Spleen (tissue), 7 donors: ENCODE measurements around the gene SIRT2.

Source experiments
- POLR2A ChIP-seq, 3 donors: fragments of 450-650 bp; IDR thresholded peaks; one replicate each; pipeline ENCODE4 v1.5.1; 2017; ENCODE audit warnings: antibody characterized with exemption in 3 of 3, mild to moderate bottlenecking in 1 of 3
- POLR2AphosphoS5 ChIP-seq, 3 donors: sonication (generic); formaldehyde crosslinking; IDR thresholded peaks; one replicate each; pipeline ENCODE4 v1.5.1; 2017; ENCODE audit warnings: antibody characterized with exemption in 3 of 3
- TF ChIP-seq, protein P1 (sequence below), 11 experiments: fragments of 200-600 bp in 7 of 11; fragments of 450-650 bp in 4 of 11; sonication (generic) in 4 of 11; IDR thresholded peaks in 8 of 11; conservative IDR thresholded peaks in 3 of 11; 1 replicate in 7 of 11; 2 replicates in 4 of 11; pipeline versions ENCODE4 v1.4.0 to v1.8.0; 2016 to 2021; ENCODE audit warnings: antibody characterized with exemption in 11 of 11, inconsistent platforms in 4 of 11, mild to moderate bottlenecking in 1 of 11
- donor health status: DM: no; HTN: no; CAD: no; lungs with moderate emphysema.
- donor health status: DM: no; HTN: no; CAD: no.
- donor health status: DM: no; HTN: no; CAD: no.

DNA sequence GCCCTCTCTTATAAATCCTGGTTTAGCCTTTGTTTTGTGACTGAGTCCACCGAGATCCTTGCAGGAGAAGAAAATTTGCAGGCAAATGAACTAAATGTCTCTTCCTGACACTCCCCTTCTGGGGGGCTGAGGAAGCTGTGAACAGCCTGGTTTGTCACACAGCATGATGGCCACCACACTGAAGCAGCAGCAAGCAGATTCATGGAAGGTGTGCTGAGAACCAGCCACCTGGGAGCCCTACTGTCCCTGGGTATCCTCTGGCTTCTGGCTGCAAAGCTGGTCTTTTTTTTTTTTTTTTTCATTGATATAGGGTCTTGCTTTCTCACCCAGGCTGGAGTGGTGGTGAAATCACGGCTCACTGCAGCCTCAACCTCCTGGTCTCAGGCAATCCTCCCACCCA is 42.6 kb upstream of the SIRT2 start:
- TF ChIP-seq, protein P1, sequence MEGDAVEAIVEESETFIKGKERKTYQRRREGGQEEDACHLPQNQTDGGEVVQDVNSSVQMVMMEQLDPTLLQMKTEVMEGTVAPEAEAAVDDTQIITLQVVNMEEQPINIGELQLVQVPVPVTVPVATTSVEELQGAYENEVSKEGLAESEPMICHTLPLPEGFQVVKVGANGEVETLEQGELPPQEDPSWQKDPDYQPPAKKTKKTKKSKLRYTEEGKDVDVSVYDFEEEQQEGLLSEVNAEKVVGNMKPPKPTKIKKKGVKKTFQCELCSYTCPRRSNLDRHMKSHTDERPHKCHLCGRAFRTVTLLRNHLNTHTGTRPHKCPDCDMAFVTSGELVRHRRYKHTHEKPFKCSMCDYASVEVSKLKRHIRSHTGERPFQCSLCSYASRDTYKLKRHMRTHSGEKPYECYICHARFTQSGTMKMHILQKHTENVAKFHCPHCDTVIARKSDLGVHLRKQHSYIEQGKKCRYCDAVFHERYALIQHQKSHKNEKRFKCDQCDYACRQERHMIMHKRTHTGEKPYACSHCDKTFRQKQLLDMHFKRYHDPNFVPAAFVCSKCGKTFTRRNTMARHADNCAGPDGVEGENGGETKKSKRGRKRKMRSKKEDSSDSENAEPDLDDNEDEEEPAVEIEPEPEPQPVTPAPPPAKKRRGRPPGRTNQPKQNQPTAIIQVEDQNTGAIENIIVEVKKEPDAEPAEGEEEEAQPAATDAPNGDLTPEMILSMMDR (IDR thresholded peaks at IDR 0.05 in 8 of 11, conservative IDR thresholded peaks at IDR 0.05 in 3 of 11): no peak
- TF ChIP-seq POLR2A (IDR thresholded peaks at IDR 0.05) (no peak), POLR2AphosphoS5 (IDR thresholded peaks at IDR 0.05) (no peak)
